Skin epidermis (tissue), 12 donors: ENCODE data around the gene FMN2.
"Not testable (repeated sequence)": the region's sequence is repeated elsewhere in the genome, so short reads cannot be mapped to it uniquely, and the experiment has no call there.

ENCODE experiments used
- H3K27ac ChIP-seq, 21 experiments: fragments of 200-600 bp; sonication (generic) in 11 of 21; one replicate each; pipeline ENCODE4 v1.5.0; 2020; ENCODE audit warnings: mild to moderate bottlenecking in 3 of 21, inconsistent platforms in 2 of 21, moderate library complexity in 2 of 21
- H3K4me3 ChIP-seq, 7 experiments: fragments of 200-600 bp; sonication (generic) in 2 of 7; one replicate each; pipeline ENCODE4 v1.5.0; 2020; ENCODE audit warnings: inconsistent platforms in 2 of 7, mild to moderate bottlenecking in 2 of 7, moderate library complexity in 1 of 7

Gene FMN2

DNA sequence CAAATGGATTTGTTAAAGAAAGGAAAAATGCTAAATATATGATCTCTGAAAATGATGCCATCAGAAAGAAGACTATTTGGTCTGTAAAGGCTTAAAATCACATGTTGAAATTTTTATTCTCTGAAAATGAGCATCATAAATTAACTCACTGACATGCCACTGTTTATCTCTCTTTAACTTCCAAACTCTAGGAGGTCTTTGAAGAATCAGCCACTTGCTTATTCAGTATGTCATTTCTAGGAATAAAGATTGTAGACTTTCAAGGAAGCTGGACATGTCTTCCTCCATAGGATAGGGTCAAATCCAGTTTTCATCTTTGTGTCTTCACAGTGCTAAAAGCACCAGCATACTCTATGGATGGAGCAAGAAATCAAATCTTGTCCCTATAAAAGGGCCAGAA, 147.6 kb downstream of the FMN2 start:
- Histone ChIP-seq H3K27ac (no peak overlapping the region), H3K4me3 (no peak overlapping the region)

DNA sequence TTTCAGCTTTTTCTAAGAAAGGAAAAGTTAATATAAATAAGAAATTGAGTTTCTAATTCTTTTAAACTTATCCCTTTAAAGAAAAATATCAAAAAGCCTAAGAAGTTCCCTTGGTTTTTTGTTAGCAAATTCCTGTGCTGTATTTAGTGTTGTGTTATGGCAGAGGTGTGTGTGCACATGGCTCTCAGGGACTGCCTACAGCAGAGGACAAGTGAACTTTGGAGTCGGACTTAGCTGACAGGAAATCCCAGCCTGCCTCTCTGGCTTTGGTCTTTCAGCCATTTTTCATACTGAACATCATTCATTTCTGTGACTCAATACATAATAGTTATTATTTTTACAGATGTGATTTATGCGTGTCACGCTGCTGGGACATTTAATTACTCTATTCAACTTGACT, 149.6 kb downstream of the FMN2 start:
- no peak overlapping the region for H3K27ac ChIP-seq

DNA sequence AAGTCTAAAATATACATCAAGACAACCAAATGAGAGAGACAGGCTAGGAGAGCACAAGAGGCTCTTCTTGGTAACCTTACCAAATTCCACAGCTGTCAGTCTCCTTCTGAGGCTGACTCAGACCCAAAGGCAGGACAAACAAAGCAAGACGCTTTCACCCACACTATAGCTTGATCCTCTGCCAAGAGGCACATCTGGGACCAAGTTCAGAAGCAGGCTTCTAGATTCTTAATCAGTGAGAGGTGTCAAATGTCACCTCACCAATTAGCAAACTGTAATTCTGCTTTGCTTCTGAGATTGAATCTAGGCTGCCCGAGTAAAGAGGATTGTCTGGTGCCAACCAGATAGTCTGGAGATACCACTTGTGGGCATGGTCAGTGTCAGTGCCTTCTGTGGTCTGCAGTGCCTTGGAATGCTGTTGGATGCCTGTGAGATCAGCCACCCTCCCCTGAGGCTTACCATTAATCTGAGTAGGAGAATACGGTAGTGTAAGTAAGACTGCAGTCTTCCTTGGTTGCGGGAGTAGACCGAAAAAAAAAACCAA, 151.0 kb downstream of the FMN2 start:
- Histone ChIP-seq H3K27ac (no peak overlapping the region), H3K4me3 (no peak overlapping the region)

More for the DNA sequence above, 149.6 kb downstream of the FMN2 start:
- H3K4me3 ChIP-seq, result no peak overlapping the region

DNA sequence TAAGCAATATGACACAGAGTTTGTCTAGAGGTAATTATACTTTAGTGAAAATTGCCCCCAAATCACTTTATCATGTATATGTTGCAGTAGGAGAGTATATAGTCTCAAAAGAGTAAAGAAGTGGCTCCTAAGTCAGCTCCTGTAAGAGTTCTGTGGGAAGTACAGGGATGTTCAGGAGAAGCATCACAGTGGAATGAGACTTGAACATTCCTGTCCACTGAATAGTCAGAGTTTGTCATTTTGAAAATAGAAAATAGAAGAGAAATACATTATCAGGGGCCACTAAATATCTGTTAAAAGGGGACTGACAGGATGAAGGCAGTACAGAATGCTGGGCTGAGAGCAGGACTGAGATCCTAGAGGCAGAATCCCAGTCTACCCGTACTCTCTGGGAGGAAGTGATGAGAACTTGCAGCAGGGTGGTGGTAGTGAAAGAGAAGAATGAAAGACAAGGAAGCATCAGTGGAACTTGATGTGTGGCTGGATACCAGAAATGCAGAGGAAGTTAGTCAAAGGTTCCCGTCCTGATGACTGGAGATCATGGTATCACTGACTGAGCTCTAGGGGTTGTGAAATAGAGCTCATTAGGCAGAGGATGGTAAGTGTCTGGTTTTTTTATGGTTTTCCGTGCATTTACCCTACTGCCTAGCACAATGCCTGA, 153.4 kb downstream of the FMN2 start:
- Histone ChIP-seq H3K4me3 (no peak overlapping the region), H3K27ac (peak overlapping the region in 1 of 21 experiments; percentile 45)

DNA sequence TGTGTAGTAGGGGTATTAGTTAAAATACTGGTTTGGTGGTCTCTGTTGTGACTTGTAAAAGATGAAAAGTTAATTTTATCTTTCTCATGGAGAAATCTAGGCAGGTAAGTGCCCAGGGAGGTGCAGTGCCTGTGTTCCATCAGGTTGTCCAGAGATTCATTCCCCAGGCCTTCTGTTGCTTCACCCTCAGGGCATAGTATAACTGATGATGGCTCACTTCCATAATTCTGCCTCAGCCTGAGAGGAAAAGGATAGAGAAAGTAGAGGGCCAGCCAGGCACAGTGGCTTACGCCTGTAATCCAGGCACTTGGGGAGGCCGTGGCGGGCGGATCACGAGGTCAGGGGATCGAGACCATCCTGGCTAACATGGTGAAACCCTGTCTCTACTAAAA, 153.9 kb downstream of the FMN2 start:
- Histone ChIP-seq H3K4me3 (no peak overlapping the region), H3K27ac (peak overlapping the region in 1 of 21 experiments; percentile 45)

DNA sequence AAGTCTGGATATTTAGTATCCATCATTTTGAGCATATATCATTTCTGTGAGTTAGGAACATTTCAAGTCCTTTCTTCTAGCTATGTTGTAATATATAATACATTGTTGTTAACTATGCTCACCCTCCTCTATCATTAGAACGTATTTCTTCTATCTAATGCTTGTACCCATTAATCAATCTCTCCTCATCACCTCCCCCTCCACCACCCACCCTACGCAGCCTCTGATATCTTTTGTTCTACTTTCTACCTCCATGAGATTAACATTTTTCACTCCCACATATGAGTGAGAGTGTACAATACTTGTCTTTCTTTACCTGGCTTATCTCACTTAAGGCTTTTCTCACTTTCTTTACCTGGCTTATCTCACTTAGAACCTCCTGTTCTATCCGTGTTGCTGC, 156.2 kb downstream of the FMN2 start:
- no peak overlapping the region for H3K27ac ChIP-seq
- H3K4me3 ChIP-seq, result no peak overlapping the region

DNA sequence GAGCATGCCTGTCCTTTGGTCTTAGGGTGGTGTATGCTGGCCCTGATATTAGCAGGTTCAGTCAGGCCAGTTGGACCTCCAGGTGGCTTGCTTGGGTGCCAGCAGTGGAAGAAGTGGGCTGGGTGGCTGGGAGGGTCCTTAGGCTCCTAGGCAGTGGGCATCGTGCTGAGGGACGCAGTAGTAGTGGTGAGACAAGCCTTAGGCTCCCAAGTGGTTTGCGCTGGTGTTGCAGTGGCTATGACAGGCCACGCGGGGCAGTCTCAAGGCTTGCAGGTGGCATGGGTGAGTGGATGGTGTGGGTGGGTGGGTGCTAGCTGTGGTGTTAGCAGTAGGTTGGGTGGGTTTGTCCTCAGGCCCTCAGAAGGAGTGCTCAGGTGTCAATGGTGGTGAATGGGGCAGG, 162.3 kb downstream of the FMN2 start:
- no peak overlapping the region for H3K27ac ChIP-seq
- H3K4me3 ChIP-seq, result no peak overlapping the region

DNA sequence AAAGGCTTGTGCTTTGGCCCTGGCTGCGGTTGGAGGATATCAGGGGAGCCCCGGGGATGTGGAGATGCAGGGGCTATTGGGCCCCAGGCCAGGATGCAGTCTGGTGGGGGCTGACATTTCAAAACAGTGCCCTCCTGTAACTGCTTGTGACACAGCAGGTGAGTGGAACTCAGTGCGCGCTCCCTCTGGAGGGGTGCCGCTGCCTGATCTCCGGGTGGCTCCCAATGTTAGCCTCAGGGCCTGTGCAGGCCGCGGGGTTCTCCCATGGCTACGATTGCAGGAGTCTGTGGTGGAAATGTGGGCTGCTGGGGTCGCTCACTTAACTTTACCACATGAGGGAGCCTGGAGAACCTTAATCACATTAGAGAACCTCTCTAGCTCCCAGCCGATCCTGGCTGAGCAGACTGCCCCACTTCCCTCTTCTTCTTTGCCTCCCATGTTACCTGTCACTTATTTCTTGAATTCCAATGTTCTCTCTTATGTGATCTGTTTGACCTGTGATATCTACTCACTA, 163.2 kb downstream of the FMN2 start:
- Histone ChIP-seq H3K27ac (no peak overlapping the region), H3K4me3 (no peak overlapping the region)

DNA sequence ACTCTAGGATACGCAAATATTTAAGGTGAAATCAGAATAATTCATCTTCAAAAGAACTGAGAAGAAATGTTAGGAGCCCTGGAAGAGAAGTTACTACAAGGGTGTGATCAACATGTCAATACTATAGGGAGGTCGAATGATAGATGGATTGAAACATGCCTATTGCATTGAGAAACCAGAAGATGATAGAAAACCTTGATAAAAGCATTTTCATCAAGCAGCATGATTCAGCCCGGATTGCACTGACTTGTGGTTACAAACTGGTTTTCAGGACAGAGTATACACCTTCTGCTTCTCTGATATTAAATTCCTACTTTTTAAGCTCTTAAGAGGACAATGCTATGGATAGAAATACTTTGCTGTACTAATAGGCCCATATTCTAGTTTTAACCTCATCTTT, 164.2 kb downstream of the FMN2 start:
- Histone ChIP-seq H3K4me3 (no peak overlapping the region), H3K27ac (no peak overlapping the region)

DNA sequence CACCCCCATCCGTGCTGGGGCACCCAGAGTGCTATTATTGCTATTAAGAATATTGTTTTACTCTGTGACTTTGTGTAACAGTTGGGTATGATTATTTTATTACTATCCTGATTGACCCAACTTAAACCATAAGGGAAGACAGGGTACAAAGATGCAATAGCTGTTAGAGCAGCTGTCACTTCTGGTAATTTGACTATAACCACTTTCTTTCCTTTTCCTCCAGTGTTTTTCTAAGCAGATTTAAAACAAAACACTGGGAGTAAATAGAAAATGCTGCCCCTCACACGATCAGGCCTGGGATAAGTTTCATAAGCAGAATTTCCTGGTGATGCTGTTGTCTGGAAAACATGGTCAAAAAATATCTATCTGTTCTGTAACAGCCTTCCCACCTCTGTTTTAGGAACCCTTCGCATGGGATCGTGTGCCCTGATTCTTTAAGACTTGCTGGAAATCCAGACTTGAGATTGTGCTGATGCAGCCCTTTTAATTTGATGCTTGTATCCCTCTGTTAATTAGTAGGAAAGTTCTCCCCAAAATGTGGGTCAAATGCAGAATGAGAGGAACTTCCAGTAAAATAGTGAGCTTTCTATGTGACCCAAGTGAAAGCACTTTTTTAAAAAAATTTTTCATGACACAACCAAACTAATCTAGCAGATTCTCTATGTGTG, 165.3 kb downstream of the FMN2 start:
- H3K4me3 ChIP-seq, result no peak overlapping the region
- no peak overlapping the region for H3K27ac ChIP-seq

DNA sequence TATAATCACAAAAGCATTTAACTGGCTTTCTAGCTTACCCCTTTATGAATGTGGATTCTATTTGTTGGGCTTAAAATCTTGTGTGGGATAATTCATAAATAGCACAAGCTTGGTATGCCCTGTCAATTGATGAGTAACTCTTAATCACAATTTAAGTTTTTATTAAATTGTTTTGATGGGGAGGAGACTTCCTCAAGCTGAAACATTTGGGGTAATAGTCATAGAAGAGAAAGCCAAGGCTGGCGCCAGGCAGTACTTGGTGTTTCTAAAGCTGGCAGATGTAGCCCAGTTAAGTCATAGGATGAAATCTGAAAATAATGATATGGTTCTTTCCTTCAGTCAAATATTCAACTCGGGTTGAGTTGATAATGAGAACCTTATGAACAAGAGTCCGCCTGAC, 167.2 kb downstream of the FMN2 start:
- no peak overlapping the region for H3K27ac ChIP-seq

DNA sequence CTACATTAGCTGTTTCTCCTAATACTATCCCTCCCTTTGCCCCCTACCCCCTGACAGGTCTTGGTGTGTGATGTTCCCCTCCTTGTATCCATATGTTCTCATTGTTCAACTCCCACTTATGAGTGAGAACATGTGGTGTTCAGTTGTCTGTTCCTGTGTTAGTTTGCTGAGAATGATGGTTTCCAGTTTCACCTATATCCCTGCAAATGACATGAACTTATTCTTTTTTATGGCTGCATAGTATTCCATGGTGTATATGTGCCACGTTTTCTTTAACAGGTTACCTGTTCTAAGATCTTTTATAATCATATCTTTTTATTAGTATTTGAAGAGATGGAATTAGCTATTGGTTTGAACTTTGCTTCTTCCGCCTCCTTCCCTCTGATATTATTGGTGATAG, 172.8 kb downstream of the FMN2 start:
- not testable (repeated sequence) for H3K4me3 ChIP-seq, H3K27ac ChIP-seq

More for the DNA sequence above, 167.2 kb downstream of the FMN2 start:
- no peak overlapping the region for H3K4me3 ChIP-seq

DNA sequence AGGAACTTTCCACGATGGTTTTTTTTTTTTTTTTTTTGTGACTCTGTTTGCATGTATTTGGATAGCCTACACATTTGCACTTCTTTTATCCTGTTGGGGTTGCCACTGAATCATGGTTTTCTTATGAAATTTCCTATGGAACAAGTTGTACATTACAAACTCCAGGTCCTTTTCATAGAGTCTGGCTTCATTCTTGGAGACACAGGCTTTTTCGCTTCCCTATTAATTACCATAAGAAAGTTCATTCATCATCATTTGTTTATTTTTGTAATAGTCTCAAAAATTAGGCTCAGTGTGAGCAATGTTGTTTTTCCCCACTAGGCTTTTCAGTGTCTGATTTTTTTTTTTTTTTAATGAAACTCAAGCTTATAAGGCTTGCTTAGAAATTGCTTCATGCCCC, 179.4 kb downstream of the FMN2 start:
- H3K27ac ChIP-seq, result no peak overlapping the region

DNA sequence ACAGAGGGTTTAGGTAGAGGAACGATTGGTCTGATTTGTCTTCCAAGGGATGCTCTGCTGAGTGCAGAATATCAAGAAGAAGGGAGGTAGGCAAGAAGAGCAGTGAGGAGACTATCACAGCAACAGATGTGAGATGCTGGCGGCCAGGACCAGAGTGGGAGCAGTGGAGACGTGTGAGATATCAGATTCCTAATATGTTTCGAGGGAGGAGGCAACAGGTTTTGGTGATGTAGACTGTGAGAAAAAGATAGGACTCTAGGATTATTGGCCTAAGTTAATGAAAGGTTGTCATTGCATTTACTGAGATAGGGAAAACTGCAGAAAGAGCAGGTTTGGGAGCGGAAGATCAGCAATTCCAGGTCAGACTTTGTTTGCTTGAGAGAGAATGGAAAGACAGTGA, 182.9 kb downstream of the FMN2 start:
- Histone ChIP-seq H3K27ac (no peak overlapping the region), H3K4me3 (no peak overlapping the region)

More for the DNA sequence above, 179.4 kb downstream of the FMN2 start:
- H3K4me3 ChIP-seq, result no peak overlapping the region

DNA sequence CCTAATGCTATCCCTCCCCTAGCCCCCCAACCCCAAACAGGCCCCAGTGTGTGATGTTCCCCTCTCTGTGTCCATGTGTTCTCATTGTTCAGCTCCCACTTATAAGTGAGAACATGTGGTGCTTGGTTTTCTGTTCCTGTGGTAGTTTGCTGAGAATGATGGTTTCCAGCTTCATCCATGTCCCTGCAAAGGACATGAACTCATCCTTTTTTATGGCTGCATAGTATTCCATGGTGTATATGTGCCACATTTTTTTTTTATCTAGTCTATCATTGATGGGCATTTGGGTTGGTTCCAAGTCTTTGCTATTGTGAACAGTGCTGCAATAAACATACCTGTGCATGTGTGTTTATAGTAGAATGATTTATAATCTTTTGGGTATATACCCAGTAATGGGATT, 183.5 kb downstream of the FMN2 start:
- H3K4me3 ChIP-seq, H3K27ac ChIP-seq: not testable (repeated sequence)

DNA sequence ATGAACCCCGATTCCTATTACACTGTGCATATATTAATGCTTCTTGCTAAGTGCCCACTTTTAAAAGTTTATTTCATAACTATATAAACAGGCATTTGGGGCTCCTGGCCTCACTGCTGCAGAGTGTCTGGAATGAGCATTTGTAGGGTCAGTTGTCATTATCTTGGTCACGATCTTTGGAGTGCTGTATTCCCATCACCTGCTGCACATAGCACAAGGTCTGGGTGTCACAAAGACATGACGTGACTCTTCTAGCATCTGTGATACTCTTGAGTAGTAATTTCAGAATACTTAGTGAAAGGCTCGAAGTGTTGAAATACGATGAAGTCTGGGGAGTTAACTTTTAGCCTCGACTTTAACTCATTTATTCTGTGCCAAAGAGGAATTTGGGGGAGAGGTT, 186.4 kb downstream of the FMN2 start:
- no peak overlapping the region for H3K27ac ChIP-seq

DNA sequence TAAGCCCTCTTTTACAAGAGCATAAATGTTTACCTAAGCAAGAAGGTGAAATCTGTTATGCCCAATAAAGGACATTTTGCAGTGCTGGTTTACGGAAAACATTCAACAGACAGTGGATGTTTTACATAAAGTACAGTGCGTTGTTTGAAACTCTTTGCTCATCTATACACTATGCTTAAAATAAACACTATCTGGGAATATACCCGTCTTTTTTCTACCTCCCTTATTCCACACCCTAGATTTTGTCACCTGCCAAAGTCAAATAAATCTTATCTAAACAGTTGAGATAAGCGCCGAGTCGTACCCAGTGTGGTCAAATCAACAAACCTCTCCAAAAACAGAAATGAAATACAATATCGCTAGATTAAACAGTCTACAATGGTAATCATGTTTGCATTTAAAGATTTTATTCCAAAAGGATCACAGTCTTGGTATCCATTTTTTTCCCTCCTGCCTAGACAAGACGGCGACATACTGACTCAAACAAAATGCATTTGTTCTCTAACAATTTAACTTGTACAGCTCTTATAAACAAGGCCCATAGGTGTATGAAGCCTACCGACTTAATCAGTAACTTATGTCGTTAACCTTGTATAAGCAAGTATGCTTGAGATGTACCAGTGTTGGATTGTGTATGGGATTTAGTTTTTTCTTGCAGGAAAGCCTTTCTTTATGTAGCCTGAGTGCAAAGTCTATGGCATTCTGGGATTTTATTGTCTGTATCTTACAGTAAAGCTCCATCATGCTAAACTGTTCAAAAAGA, 189.1 kb downstream of the FMN2 start:
- H3K4me3 ChIP-seq, result no peak overlapping the region
- no peak overlapping the region for H3K27ac ChIP-seq

More for the DNA sequence above, 186.4 kb downstream of the FMN2 start:
- H3K4me3 ChIP-seq, result no peak overlapping the region

DNA sequence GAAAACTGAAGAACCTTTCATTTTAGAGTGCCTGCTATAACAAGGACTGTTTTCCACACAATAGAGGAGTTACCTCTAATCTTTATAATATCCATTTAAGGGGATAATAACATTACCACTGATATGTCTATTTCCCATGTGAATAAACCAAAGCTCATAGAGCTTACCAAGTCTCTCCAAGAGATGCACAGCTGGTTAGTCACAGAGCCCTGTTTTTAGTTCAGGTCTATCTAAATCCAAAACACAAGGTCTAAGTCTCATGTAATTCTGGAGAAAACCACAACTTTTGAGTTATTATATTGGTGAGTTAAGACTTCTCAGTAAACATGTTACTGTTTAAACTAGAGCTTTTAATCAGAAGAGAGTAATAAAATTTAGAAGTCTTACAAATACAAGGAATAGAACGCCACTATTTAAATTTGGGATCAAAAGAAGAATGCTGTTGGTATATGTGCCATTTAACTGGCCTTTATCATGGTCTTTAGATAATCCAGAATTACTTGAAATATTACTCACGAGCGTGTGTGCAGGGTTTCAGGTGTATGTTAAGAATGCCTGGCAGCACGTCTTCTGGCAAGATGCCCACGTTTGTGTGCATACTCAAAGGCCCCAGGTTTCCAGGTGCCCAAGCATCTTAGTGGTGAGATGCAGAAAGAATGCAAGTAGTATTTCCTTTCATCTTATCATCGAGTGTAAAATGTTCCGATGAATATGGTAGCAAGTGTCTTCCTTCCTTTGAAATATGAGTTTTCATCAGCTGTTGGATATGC, 190.6 kb downstream of the FMN2 start:
- H3K4me3 ChIP-seq, result no peak overlapping the region
- H3K27ac ChIP-seq, result no peak overlapping the region

DNA sequence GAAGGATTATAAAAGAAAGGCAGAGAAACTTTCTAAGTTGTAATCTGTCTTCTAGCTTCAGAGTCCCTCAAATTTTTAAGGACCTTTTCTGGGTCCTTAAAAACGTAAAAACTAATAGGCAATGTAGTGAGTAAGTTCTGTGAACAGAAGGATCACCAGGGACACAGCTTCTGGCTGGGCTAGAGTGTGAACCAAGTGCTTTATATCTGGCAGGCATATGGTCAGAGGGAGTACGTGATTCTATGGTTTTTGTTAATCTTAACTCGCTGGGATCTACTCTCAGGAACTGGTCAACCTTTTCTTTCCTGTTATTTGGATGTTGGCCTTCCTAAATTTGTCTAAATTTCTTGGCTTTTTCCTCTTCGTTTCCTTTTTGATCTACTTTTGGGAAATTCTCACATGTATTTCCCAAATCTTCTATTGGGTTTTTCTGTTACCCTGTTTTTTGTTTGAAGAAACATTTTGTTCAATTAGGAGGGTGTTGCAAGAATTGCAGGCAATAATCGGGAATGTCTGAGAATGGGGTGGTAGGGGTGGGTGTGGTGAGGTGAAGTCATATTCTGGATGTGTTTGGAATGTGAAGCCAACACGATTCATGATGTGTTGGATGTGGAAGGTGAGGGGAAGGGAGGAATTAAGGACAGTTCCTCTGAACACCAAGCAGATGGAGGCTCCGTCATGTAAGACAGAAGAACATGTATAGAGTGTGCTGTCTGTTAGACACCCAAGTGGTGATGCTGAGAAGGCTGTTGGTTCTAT, 193.2 kb downstream of the FMN2 start:
- Histone ChIP-seq H3K27ac (peak overlapping the region in 5 of 21 experiments; percentile 17 to 86 (median 68)), H3K4me3 (no peak overlapping the region)
